ENCODE data around the gene MCF2L.
"Not testable (repeated sequence)": the region's sequence is repeated elsewhere in the genome, so short reads cannot be mapped to it uniquely, and the experiment has no call there.

MCF2L gene

DNA sequence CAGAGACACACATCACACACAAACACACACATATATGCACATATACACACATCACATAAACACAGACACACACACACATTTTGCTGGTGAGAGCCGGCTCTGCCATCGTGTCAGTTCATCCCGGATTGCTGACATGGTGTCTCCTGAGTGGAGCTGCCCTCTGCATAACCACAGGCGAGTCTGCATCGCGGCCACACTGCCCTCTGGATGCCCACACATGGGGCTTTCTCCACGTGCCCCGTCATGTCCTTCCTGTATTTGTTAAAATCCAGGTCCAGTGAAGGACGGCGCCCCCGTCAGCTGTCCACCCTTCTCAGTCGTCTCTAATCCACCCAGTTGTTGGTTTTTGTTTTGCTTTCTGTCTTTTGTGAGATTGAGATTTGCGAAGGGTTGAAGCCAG is 84.0 kb downstream of the MCF2L start:
- no peak for DNase-seq

GRCh38 chr13:113053376-113053775 is 84.4 kb downstream of the MCF2L start:
- DNase-seq: no peak

DNA sequence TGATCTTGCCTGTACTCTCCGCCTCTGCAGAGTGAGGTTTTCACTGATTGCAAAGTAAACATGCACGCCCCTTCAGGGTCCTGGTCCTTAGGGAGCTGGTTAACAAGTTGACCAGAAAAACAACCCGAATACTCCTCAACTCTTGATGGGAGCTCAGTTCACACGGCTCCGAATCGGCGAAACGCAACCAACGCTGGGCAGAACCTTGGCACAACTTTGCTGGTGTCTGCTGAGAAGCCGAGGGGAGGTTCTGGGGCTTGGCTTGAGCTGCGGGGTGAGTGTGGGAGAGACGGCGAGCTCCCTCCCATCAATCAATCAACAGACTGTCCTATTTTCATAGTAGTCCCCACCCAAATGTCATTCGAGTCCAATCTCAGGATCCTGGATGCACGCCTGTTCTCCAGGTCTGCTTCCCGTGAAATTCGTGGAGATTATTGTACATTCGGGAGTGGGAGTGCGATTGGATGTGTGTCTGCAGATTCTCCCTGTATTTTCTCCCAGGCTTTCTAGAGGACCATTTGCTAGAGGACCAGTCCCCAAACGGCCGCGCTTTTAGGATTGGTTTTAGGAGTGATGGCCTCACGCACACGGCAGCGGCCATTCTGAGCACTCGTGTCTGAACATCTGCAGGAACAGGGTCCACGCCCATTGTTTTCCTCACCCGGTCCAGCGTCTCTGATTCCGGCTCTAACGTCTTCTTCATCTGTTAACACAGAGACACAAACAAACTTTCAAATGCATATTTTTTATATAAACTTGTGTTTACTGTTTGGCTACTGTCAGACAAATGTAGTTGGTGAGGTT is 85.0 kb downstream of the MCF2L start:
- DNase-seq: no peak

- no peak for DNase-seq
These were observed 88.1 kb downstream of the MCF2L start for GRCh38 chr13:113057084-113057483.

DNA sequence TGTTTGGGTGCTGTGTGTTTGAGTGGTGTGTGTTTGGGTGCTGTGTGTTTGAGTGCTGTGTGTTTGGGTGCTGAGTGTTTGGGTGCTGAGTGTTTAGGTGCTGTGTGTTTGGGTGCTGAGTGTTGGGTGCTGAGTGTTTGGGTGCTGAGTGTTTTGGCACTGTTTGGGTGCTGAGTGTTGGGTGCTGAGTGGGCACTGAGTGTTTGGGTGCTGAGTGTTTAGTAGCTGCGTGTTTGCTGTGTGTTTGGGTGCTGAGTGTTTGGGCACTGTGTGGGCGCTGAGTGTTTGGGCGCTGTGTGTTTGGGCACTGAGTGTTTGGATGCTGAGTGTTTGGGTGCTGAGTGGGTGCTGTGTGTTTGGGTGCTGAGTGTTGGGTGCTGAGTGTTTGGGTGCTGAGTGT is 88.5 kb downstream of the MCF2L start:
- not testable (repeated sequence) for DNase-seq

- no peak for DNase-seq
These were observed 89.3 kb downstream of the MCF2L start for GRCh38 chr13:113058129-113058987.

DNA sequence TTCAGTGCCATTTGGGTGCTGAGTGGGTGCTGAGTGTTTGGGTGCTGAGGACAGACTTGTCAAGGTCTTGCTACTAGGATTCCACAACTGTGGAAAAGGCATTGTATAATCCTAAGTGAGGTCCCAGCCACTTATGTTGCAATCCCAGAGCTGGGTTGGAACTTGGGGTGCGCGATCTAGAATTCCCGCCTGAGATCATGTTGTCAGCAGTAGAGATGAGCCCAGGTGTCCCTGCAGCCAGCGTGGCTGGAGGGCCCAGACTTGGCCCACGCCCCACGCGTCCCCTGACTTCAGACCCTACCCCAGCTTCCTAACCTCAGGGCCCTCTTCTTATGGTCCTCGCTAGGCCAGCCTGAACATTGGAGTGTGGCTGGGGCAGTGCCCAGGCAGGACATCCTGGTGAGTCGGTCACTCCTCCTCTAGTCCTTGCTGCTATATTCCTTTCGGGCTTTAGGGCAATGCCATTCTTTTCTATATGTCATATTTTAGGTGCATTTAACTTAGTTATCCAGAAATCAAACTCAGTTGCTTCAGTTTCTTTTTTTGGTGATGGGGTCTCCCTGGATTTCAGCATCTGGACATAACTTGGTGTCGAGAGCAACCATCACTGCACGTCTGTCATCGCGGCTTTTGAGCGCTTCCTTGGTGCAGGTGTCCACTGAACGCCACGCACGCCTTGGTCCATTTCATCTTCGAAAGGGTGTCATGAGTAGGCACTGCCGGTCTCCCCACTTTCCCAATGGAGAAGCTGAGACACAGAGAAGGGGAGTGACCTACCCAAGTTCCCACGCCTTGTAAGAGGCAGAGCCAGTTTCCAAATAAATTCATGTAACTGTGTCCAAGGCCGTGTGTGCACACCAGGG is 90.2 kb downstream of the MCF2L start:
- DNase-seq: no peak

DNA sequence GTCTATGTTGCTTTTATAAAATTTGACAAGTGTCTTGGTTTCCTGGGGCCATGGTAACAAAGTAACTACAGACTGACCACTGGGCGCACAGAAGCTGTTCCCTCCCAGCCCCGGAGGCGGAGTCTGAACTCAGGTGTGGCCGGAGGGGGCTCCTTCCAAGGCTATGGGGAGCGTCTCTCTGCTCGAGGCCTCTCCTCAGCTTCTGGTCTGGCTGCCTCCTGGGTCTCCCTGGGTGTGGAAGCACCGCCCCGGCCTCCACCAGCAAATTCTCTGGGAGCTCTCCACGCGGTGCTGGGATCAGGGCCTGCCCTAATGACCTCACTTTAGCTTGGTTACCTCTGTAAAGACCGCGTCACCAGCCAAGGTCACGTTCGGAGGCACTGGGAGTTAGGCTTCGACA is 90.9 kb downstream of the MCF2L start:
- no peak for DNase-seq

GRCh38 chr13:113060557-113061270 is 91.7 kb downstream of the MCF2L start:
- no peak for DNase-seq

DNA sequence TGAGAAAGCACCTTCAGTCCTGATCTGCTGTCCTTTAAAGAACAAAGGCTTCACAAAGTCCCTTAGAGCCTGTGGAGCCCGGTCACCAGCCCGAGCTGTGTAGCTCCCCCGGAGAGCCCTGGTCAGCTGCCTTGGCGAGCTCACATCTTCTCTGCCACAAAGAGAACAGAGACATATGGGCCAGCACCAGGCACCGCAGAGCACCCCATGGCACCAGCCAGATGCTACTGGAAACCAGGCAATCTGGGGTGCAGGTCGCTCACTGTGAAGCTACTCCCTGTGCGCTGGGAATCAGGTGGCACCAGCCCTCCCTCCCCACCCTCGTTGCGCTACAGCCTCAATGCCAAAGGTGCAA is 92.2 kb downstream of the MCF2L start:
- no peak for DNase-seq

DNA sequence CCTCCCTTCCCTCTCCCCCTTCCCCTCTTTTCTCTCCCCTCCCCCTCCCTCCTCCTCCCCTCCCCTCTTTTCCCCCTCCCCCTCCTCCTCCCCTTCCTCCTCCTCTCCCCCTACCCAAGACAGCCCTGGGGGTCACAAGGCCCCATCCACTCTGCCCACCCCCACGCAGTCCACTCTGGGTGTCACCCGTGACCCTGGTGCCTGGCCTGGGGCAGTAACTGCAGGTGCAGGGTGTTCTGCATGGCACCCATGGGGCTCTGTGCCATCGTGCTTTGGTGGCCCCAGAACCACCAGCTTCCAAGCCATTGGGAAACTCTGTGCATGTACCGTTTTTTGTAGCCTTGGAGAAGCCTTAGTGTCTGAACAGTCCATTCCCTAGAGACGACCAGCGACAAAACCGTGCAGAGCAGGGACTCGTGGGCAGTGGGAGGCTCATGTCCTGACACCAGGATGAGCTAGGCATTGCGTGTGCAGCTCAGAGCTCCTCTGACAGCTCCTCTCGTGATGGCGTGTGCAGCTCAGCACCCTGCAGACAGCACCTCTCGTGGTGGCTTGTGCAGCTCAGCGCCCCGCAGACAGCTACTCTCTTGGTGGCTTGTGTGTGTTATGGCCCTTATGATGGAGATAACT is 92.9 kb downstream of the MCF2L start:
- no peak for DNase-seq

DNA sequence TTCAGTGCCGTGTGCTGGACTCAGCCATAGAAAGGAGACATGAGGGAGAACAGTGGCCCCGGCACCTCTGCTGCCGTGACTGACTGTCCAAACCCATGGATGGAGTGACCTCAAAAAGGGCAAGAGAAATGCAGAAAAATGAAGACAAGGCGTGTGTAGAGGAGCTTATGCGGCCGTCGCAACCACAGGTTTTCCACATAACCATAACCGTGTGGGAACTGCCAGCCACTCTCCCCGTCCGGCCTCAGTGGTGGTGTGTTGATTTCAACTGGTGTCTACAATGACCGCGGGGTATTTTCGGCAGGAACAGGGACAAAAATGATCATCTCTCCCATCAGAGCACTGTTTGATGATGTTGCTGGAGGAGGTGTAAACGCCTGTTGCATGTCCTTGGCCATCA is 93.7 kb downstream of the MCF2L start:
- DNase-seq: no peak

DNA sequence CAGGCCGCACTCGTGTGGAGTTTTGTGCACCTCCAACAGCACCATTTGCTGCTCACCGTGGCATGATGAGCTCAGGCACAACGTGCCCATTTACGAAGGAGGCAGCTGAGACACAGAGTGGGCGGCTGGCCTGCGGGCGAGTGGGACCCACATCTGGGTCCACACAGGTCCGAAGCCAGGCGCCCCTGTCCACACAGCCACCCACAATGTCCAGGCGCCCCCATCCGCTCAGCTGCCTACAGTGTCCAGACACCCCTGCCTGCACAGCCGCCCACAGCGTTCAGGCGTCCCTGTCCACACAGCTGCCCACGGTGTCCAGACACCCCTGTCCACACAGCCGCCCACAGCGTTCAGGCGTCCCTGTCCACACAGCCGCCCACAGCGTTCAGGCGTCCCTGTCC is 94.1 kb downstream of the MCF2L start:
- no peak for DNase-seq

GRCh38 chr13:113064000-113064533 is 95.1 kb downstream of the MCF2L start:
- no peak for DNase-seq

GRCh38 chr13:113064534-113065405 is 95.8 kb downstream of the MCF2L start:
- DNase-seq: peak; percentile 42

DNA sequence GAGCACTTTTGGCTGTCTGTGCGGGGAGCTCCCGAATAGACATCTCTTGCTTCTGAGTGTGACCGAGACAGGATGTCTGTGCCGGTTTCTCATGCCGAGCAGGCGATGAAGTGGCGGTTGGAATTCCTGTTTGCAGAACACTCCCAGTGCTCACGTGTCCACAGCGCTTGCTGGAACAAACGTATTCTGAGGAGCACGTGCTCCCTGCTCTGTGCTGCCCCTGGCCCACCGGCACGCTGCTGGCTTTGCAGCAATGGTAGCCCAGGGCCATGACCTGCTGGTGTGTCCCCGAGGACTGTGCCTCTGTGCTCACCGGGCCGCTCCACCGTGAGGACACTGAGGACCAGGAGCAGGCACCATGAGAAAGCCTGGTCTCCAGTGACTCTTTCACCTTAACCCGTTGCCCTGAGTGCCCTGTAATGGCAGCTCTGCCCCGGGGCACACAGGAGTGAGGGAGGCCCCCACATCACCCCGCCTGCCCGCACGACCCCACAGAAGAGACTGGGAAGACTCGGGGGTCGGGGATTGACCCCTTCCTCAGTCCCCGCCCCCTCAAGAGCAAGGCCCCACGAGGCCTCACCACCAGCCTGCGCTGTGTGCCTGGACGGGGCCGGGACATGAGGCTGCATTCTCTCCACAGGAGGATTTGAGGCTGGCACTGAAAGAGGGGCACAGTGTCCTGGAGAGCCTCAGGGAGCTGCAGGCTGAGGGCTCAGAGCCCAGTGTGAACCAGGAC is 96.6 kb downstream of the MCF2L start:
- no peak for DNase-seq

DNA sequence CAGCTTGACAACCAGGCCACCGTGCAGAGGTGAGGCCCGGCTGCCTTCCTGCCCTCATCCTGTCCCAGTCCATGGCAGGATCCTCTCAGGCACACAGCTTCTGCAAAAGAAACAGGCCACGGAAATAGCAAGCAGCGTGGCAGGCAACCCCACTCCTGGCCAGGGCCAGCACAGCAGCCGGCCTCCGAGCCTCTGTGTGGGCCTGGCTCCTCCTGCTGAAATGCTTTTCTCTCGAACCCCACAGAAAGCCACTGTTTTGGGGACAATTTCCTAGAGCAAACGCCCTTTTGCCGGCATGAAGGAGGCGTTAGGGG is 97.1 kb downstream of the MCF2L start:
- no peak for DNase-seq

DNA sequence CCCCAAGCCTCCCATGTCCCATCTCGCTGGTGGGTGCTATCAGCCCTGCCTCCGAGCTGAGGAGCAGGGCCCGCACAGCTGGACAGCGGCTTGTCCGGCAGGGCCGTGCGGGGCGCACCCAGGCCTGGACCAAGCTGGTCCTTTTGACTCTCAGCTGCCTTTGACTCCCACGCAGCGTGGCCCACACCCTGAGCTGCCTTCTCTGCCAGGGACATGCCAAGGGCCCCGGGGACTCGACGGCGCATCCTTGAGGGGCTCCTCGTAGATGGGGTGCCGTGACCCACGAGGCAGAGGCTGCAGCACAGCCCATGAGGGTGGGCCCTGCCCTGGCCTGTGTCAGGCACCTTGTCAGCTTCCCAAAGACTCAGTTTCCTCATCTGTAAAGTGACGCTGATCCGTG is 97.7 kb downstream of the MCF2L start:
- DNase-seq: no peak

DNA sequence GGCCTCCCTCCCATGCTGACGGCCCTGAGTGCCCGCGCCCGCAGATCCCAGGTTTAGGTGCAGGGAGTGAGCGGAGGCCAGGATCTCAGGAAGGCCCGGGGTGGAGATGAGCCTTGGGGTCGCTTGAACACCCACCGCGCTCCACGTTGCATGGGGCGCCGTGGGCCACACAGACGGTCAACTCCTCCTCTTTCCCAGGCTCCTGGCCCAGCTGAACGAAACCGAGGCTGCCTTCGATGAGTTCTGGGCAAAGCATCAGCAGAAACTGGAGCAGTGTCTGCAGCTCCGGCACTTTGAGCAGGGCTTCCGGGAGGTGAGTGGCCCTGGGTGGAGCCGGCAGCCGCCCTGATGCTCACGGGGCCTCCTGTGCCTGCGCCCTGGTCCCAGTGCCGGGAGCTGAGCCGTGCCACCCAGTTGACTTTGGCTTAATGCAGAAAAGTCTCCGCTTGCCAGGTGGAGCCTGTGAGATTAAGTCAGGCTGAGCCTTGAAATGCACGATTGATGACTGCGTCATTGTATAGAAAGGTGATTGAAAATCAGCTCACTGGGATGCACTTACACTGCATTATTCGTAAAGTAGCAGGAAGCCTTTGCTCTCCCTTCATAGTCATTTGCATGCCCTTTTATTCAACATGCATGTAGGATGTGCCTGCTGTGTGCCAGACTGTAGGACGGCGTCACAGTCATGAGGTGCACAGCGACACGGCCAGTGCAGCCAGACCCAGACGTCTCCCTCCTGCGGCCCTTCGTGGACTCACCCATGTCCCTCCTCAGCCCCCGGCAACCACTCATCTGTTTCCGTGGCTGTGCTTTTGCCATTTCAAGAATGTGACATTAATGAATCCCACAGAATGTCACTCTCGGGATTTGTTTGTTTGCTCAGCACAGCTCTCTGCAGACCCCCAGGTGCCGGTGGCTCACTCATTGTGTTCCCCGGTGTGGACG is 101.1 kb downstream of the MCF2L start:
- no peak for DNase-seq

Measured in OCI-M1 (cell line).